NB4 (cell line): ENCODE results near the gene SLC6A6.

Experiments
- DNase-seq: peaks from one replicate; pipeline ENCODE4 v3.0.0; 2010; ENCODE audit warnings: low read depth
- H3K4me3 ChIP-seq: one replicate; pipeline ENCODE4 v1.5.1; 2011; ENCODE audit warnings: mild to moderate bottlenecking, low read depth, low read length, moderate library complexity
- MYC ChIP-seq: IDR thresholded peaks from 2 replicates; pipeline ENCODE4 v1.6.1; 2011; ENCODE audit warnings: low read depth, low read length
- POLR2A ChIP-seq: IDR thresholded peaks from 2 replicates; pipeline ENCODE4 v1.6.1; 2011; ENCODE audit warnings: mild to moderate bottlenecking; ENCODE audit not compliant: insufficient read length; ENCODE audit errors: extremely low read depth
- TF ChIP-seq, protein P1 (sequence below): IDR thresholded peaks from 2 replicates; pipeline ENCODE4 v1.6.1; 2011; ENCODE audit warnings: low read depth, low read length
- TF ChIP-seq, protein P2 (sequence below): IDR thresholded peaks from one replicate; pipeline ENCODE4 v1.5.1; 2012; ENCODE audit warnings: low read depth, low read length

The SLC6A6 gene

DNA sequence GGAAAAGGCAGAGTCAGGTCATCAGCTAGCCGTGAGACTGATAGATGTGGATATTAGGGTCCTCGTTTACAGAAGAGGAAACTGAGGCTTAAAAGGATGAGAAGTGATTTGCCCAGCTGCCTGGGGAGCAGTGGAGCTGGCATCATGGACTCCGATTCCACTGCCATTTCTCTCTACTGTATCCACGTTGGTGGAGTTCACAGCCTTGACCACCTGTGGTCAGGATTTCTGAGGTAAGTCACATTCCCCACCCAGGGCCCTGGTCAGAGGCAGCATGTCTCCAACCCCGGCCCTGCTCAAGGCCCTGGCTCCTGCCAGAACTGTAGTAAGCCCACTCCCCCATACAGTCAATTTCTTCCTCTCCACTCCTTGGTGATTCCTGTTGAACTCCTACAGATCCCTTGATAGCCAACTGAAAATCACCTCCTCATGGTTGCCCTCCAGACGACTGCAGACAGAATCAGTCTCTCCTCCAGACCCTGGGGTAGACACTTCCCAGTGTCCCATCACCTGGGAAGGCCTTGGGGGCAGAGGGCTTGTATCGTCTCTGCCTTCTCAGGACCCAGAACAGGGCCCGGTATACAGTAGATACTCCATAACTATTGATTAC lies 41.2 kb upstream of the SLC6A6 start:
- no peak overlapping the region for H3K4me3 ChIP-seq
- DNase-seq: no peak
- TF ChIP-seq, protein P1, sequence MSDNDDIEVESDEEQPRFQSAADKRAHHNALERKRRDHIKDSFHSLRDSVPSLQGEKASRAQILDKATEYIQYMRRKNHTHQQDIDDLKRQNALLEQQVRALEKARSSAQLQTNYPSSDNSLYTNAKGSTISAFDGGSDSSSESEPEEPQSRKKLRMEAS: no peak
- TF ChIP-seq, protein P2, sequence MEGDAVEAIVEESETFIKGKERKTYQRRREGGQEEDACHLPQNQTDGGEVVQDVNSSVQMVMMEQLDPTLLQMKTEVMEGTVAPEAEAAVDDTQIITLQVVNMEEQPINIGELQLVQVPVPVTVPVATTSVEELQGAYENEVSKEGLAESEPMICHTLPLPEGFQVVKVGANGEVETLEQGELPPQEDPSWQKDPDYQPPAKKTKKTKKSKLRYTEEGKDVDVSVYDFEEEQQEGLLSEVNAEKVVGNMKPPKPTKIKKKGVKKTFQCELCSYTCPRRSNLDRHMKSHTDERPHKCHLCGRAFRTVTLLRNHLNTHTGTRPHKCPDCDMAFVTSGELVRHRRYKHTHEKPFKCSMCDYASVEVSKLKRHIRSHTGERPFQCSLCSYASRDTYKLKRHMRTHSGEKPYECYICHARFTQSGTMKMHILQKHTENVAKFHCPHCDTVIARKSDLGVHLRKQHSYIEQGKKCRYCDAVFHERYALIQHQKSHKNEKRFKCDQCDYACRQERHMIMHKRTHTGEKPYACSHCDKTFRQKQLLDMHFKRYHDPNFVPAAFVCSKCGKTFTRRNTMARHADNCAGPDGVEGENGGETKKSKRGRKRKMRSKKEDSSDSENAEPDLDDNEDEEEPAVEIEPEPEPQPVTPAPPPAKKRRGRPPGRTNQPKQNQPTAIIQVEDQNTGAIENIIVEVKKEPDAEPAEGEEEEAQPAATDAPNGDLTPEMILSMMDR: no peak
- TF ChIP-seq POLR2A (no peak), MYC (no peak)

DNA sequence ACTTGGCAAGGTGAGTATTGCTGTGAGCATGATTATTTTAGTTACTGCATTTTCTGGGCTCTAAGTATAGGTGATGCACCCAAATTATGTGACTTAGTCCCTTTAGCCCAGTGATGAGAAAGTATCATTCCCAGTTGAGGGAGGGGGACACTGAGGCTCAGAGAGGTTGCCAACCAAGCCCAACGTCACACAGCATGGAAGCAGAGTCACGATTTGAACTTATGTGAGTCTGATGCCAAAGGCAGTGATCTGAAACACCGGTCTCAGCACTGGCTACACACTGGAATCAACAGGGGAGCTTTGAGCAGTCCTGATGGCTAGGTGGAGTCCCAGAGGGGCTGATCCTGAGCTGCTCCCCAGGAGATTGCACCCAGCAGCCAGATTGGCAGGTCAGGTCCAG lies 39.5 kb upstream of the SLC6A6 start:
- no peak overlapping the region for H3K4me3 ChIP-seq
- no peak for DNase-seq
- TF ChIP-seq, protein P2: no peak
- TF ChIP-seq, protein P1: no peak
- TF ChIP-seq MYC (no peak), POLR2A (no peak)

DNA sequence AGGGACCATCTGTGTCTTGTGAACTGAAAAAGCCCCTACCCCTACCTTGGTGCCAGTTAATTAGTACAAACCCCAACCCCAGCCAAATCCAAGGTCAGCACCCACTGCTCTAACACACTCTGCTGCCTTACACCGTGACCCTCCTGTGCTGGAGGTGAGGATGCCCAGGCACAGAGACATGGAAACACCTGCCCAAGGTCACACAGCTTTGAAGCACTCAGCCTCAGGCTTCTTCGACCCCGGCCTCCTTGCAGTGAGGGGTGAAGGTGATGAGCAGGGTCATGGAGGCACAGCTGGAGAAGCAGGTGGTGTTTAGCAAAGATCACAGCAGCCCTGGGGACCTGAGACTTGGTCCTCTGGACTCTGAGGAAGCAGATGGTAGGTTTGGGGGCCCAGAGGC lies 39.0 kb upstream of the SLC6A6 start:
- no peak for DNase-seq
- H3K4me3 ChIP-seq: no peak overlapping the region
- TF ChIP-seq, protein P2: no peak

DNA sequence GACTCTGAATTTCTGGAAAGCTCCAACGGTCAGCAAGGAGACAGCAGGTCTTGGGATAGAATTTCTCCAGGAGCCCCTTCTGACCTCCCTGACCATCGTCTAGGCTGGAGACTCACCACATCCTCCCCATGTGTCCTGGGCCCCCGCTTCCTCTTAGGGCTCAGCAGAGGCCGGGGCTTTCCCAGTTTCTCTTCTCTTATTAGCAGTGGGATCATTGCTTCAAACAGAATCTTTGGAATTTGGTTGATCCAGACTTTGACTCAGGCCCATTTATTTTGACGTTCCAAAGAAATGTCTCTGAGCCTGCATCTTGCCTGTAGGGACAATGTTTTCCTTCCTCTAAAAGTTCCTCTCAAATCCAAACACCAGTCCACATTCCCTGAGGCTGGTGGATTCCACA lies 38.4 kb upstream of the SLC6A6 start:
- H3K4me3 ChIP-seq: no peak overlapping the region
- TF ChIP-seq MYC: no peak
- TF ChIP-seq, protein P1: no peak
- TF ChIP-seq, protein P2: no peak
- no peak for TF ChIP-seq POLR2A
- DNase-seq: no peak

DNA sequence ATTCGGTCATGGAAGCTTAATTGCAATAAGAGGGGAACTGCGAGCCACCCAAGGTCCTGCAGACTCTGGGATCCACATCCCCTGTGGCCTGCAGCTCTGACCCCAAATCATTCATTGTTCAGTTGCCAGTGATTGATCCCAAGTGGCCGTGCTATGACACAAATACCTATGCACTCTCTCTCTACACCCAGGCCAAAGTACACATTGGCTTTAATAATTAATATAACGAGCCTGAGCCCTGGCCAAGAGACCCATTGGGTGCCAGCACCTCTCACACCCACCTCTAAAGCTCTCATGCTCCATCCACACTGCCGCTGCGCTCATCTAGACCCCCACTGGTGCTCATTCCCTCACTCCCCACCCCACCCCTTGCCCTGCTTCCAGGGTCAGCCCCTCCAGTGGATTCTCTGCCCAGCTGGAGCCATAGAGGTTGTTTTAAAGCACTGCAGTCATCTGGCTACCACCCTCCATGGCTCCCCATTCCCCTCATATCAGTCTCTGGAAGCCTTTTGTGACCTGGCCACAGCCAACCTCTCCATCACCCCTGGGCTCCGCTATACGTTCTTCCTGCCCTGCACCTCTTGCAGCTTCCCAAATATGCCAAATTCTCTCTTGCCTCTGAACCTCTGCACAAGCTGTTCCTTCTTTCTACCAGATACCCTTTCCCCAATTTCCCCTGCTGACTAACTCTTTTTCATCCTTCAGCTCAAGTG lies 37.7 kb upstream of the SLC6A6 start:
- H3K4me3 ChIP-seq: no peak overlapping the region
- TF ChIP-seq MYC (no peak), POLR2A (no peak)
- TF ChIP-seq, protein P2: no peak
- TF ChIP-seq, protein P1: no peak
- no peak for DNase-seq
